RWPE2 (cell line): Measurements from ENCODE around the gene TMEM39A.

Experiments used
- ATAC-seq: fragments of 200-7000 bp; cut with Tn5 transposase; 3 replicates; pipeline ENCODE4 v1.9.1; 2021; ENCODE audit warnings: low read depth
- DNase-seq: peaks from one replicate; pipeline ENCODE4 v3.0.0-alpha.2; 2020; ENCODE audit warnings: low spot score
- H3K27ac ChIP-seq: fragments of 450-650 bp; 2 replicates; pipeline ENCODE4 v1.5.1; 2017; ENCODE audit warnings: mild to moderate bottlenecking; ENCODE audit not compliant: poor library complexity, severe bottlenecking
- H3K27me3 ChIP-seq: fragments of 250-450 bp; sonication (Bioruptor Pico); 2 replicates; pipeline ENCODE4 v1.5.1; 2021; ENCODE audit warnings: mild to moderate bottlenecking, moderate library complexity; ENCODE audit not compliant: insufficient read depth, poor library complexity, severe bottlenecking
- H3K36me3 ChIP-seq: fragments of 250-450 bp; sonication (Bioruptor Pico); 2 replicates; pipeline ENCODE4 v1.5.1; 2020; ENCODE audit warnings: low read depth, mild to moderate bottlenecking, moderate library complexity
- H3K4me1 ChIP-seq: fragments of 250-450 bp; sonication (Bioruptor Pico); 2 replicates; pipeline ENCODE4 v1.5.1; 2021; ENCODE audit warnings: mild to moderate bottlenecking, moderate library complexity; ENCODE audit not compliant: insufficient read depth, poor library complexity, severe bottlenecking
- H3K4me3 ChIP-seq: fragments of 250-450 bp; sonication (Bioruptor Pico); 2 replicates; pipeline ENCODE4 v1.5.1; 2021; ENCODE audit warnings: mild to moderate bottlenecking, moderate library complexity; ENCODE audit not compliant: severe bottlenecking
- H3K9me3 ChIP-seq: fragments of 250-450 bp; sonication (Bioruptor Pico); 2 replicates; pipeline ENCODE4 v1.5.1; 2021; ENCODE audit warnings: mild to moderate bottlenecking, moderate library complexity; ENCODE audit not compliant: severe bottlenecking
- CTCF ChIP-seq: fragments of 450-650 bp; IDR thresholded peaks from one replicate; pipeline ENCODE4 v1.5.1; 2017; ENCODE audit warnings: mild to moderate bottlenecking, moderate library complexity; ENCODE audit not compliant: poor library complexity, severe bottlenecking

Gene TMEM39A

GRCh38 chr3:119402791-119403190 lies 60.6 kb downstream of the TMEM39A start:
- H3K36me3 ChIP-seq, result no peaks in the 10 kb centered on the region
- TF ChIP-seq CTCF, result no peak

GRCh38 chr3:119401503-119402440 lies 61.6 kb downstream of the TMEM39A start:
- no peaks in the 10 kb centered on the region for H3K36me3 ChIP-seq
- ATAC-seq, result no peak
- no peaks in the 10 kb centered on the region for H3K4me1 ChIP-seq
- no peak overlapping the region for H3K4me3 ChIP-seq
- H3K27me3 ChIP-seq, result no peaks in the 10 kb centered on the region
- H3K27ac ChIP-seq, result no peak overlapping the region
- no peak for DNase-seq
- H3K9me3 ChIP-seq, result no peaks in the 10 kb centered on the region
- TF ChIP-seq CTCF, result no peak

More at GRCh38 chr3:119402791-119403190, 60.6 kb downstream of the TMEM39A start:
- no peak for DNase-seq
- ATAC-seq, result no peak
- H3K27ac ChIP-seq, result no peak overlapping the region
- H3K4me1 ChIP-seq, result no peaks in the 10 kb centered on the region
- H3K4me3 ChIP-seq, result no peak overlapping the region
- H3K9me3 ChIP-seq, result no peaks in the 10 kb centered on the region
- no peaks in the 10 kb centered on the region for H3K27me3 ChIP-seq

- no peak overlapping the region for H3K27ac ChIP-seq
- no peak for ATAC-seq
- no peaks in the 10 kb centered on the region for H3K9me3 ChIP-seq
- no peaks in the 10 kb centered on the region for H3K4me1 ChIP-seq
- DNase-seq, result no peak
- no peak overlapping the region for H3K4me3 ChIP-seq
- no peaks in the 10 kb centered on the region for H3K36me3 ChIP-seq
- no peaks in the 10 kb centered on the region for H3K27me3 ChIP-seq
- no peak for TF ChIP-seq CTCF
Measured at GRCh38 chr3:119401069-119401468, 62.3 kb downstream of the TMEM39A start.

GRCh38 chr3:119400466-119400865 lies 62.9 kb downstream of the TMEM39A start:
- Histone ChIP-seq H3K4me3 (no peak overlapping the region), H3K27me3 (no peaks in the 10 kb centered on the region), H3K27ac (no peak overlapping the region), H3K4me1 (no peaks in the 10 kb centered on the region), H3K36me3 (no peaks in the 10 kb centered on the region), H3K9me3 (no peaks in the 10 kb centered on the region)
- ATAC-seq, result no peak
- TF ChIP-seq CTCF, result no peak
- no peak for DNase-seq

GRCh38 chr3:119396870-119397269 lies 66.5 kb downstream of the TMEM39A start:
- Histone ChIP-seq H3K27ac (no peak overlapping the region), H3K27me3 (no peaks in the 10 kb centered on the region), H3K36me3 (no peaks in the 10 kb centered on the region), H3K9me3 (no peaks in the 10 kb centered on the region), H3K4me1 (no peaks in the 10 kb centered on the region), H3K4me3 (no peak overlapping the region)
- DNase-seq (no peak), ATAC-seq (no peak)
- no peak for TF ChIP-seq CTCF
